GM12872 (cell line): ENCODE results near the gene OR9A4.

Source experiments
- CTCF ChIP-seq: IDR thresholded peaks from 3 replicates; pipeline ENCODE4 v1.5.1; 2011; ENCODE audit warnings: low read depth, mild to moderate bottlenecking, low read length, moderate library complexity; ENCODE audit not compliant: insufficient read depth

OR9A4 gene

GRCh38 chr7:141960687-141961422 lies 44.7 kb downstream of the OR9A4 start:
- no peak for TF ChIP-seq CTCF
